RWPE2 (cell line): ENCODE measurements around the gene UBC.

Source experiments
- ATAC-seq: fragments of 200-7000 bp; cut with Tn5 transposase; 3 replicates; pipeline ENCODE4 v1.9.1; 2021; ENCODE audit warnings: low read depth
- DNase-seq: peaks from one replicate; pipeline ENCODE4 v3.0.0-alpha.2; 2020; ENCODE audit warnings: low spot score
- H3K27ac ChIP-seq: fragments of 450-650 bp; 2 replicates; pipeline ENCODE4 v1.5.1; 2017; ENCODE audit warnings: mild to moderate bottlenecking; ENCODE audit not compliant: poor library complexity, severe bottlenecking
- H3K27me3 ChIP-seq: fragments of 250-450 bp; sonication (Bioruptor Pico); 2 replicates; pipeline ENCODE4 v1.5.1; 2021; ENCODE audit warnings: mild to moderate bottlenecking, moderate library complexity; ENCODE audit not compliant: insufficient read depth, poor library complexity, severe bottlenecking
- H3K36me3 ChIP-seq: fragments of 250-450 bp; sonication (Bioruptor Pico); 2 replicates; pipeline ENCODE4 v1.5.1; 2020; ENCODE audit warnings: low read depth, mild to moderate bottlenecking, moderate library complexity
- H3K4me1 ChIP-seq: fragments of 250-450 bp; sonication (Bioruptor Pico); 2 replicates; pipeline ENCODE4 v1.5.1; 2021; ENCODE audit warnings: mild to moderate bottlenecking, moderate library complexity; ENCODE audit not compliant: insufficient read depth, poor library complexity, severe bottlenecking
- H3K4me3 ChIP-seq: fragments of 250-450 bp; sonication (Bioruptor Pico); 2 replicates; pipeline ENCODE4 v1.5.1; 2021; ENCODE audit warnings: mild to moderate bottlenecking, moderate library complexity; ENCODE audit not compliant: severe bottlenecking
- H3K9me3 ChIP-seq: fragments of 250-450 bp; sonication (Bioruptor Pico); 2 replicates; pipeline ENCODE4 v1.5.1; 2021; ENCODE audit warnings: mild to moderate bottlenecking, moderate library complexity; ENCODE audit not compliant: severe bottlenecking
- CTCF ChIP-seq: fragments of 450-650 bp; IDR thresholded peaks from one replicate; pipeline ENCODE4 v1.5.1; 2017; ENCODE audit warnings: mild to moderate bottlenecking, moderate library complexity; ENCODE audit not compliant: poor library complexity, severe bottlenecking

UBC gene

GRCh38 chr12:124953689-124954405 is 39.4 kb upstream of the UBC start:
- no peak for DNase-seq
- H3K4me1 ChIP-seq = no peaks in the 10 kb centered on the region
- no peak for ATAC-seq
- no peak overlapping the region for H3K4me3 ChIP-seq
- peaks cover 18% of the 10 kb centered on the region for H3K36me3 ChIP-seq
- no peaks in the 10 kb centered on the region for H3K27me3 ChIP-seq
- H3K9me3 ChIP-seq = no peaks in the 10 kb centered on the region
- TF ChIP-seq CTCF = no peak
- no peak overlapping the region for H3K27ac ChIP-seq

GRCh38 chr12:124952801-124953200 is 38.4 kb upstream of the UBC start:
- ATAC-seq = no peak
- Histone ChIP-seq H3K27me3 (no peaks in the 10 kb centered on the region), H3K36me3 (peaks cover 15% of the 10 kb centered on the region), H3K9me3 (no peaks in the 10 kb centered on the region), H3K4me1 (no peaks in the 10 kb centered on the region), H3K27ac (no peak overlapping the region), H3K4me3 (no peak overlapping the region)
- no peak for TF ChIP-seq CTCF
- no peak for DNase-seq

- ATAC-seq = no peak
- Histone ChIP-seq H3K27me3 (no peaks in the 10 kb centered on the region), H3K36me3 (peaks cover 12% of the 10 kb centered on the region), H3K27ac (no peak overlapping the region), H3K9me3 (no peaks in the 10 kb centered on the region), H3K4me3 (no peak overlapping the region), H3K4me1 (no peaks in the 10 kb centered on the region)
- DNase-seq = no peak
- TF ChIP-seq CTCF = no peak
Measured at GRCh38 chr12:124952295-124952694, 37.8 kb upstream of the UBC start.

GRCh38 chr12:124949779-124950728 is 35.6 kb upstream of the UBC start:
- Histone ChIP-seq H3K4me3 (no peak overlapping the region), H3K36me3 (peaks cover 10% of the 10 kb centered on the region), H3K27ac (no peak overlapping the region), H3K4me1 (no peaks in the 10 kb centered on the region), H3K27me3 (no peaks in the 10 kb centered on the region), H3K9me3 (no peaks in the 10 kb centered on the region)
- ATAC-seq = no peak
- DNase-seq = no peak
- TF ChIP-seq CTCF = no peak
